K562 (cell line): ENCODE results near the gene SEBOX. TPM values are rescaled to one million over a fixed set of nuclear protein-coding genes. Genes with fewer than 3 reads are reported as not detected.
A peak's percentile ranks its signal among the peaks of the same experiment; 100 is the strongest.

ENCODE experiments used
- BHLHE40 ChIP-seq: IDR thresholded peaks from 2 replicates; pipeline ENCODE4 v1.6.1; 2011; ENCODE audit warnings: low read length, improper control_type of control experiment
- CBX2 ChIP-seq: fragments of 200-600 bp; sonication (generic); IDR thresholded peaks from one replicate; pipeline ENCODE4 v1.6.1; 2012; ENCODE audit warnings: mild to moderate bottlenecking, low read length, inconsistent platforms; ENCODE audit not compliant: insufficient read depth, poor library complexity, severe bottlenecking
- CBX5 ChIP-seq: IDR thresholded peaks from 2 replicates; pipeline ENCODE4 v1.6.1; 2014; ENCODE audit warnings: low read depth, borderline replicate concordance
- EWSR1 ChIP-seq: fragments of 450-650 bp; IDR thresholded peaks from 2 replicates; pipeline ENCODE4 v1.6.1; 2018; ENCODE audit warnings: borderline replicate concordance, mild to moderate bottlenecking, low read depth, moderate library complexity; ENCODE audit not compliant: partially characterized antibody
- ID3 ChIP-seq, 2 experiments: fragments of 250-450 bp in 1 of 2; fragments of 450-650 bp in 1 of 2; sonication (Bioruptor Pico) in 1 of 2; IDR thresholded peaks; 2 replicates each; pipeline versions ENCODE4 v1.6.1 to v1.8.0; 2016 to 2021; ENCODE audit warnings: mild to moderate bottlenecking in 2 of 2, moderate library complexity in 2 of 2, missing compliant biosample characterization in 1 of 2, missing genetic modification characterization in 1 of 2
- MAX ChIP-seq: sonication (generic); formaldehyde crosslinking; IDR thresholded peaks from 2 replicates; pipeline ENCODE4 v1.9.0; 2022; ENCODE audit warnings: mild to moderate bottlenecking, missing genetic modification reagents
- MXI1 ChIP-seq: IDR thresholded peaks from 2 replicates; pipeline ENCODE4 v1.6.1; 2011; ENCODE audit warnings: low read depth, mild to moderate bottlenecking, improper control_type of control experiment, low read length
- PHF20 ChIP-seq: fragments of 450-650 bp; IDR thresholded peaks from 2 replicates; pipeline ENCODE4 v1.6.1; 2018; ENCODE audit not compliant: partially characterized antibody
- PRDM10 ChIP-seq: fragments of 450-650 bp; IDR thresholded peaks from 2 replicates; pipeline ENCODE4 v1.6.1; 2018; ENCODE audit not compliant: partially characterized antibody
- PTRF ChIP-seq: fragments of 450-650 bp; IDR thresholded peaks from 2 replicates; pipeline ENCODE4 v1.6.1; 2016; ENCODE audit warnings: mild to moderate bottlenecking, missing genetic modification characterization, missing compliant biosample characterization
- RAD51 ChIP-seq: fragments of 450-650 bp; IDR thresholded peaks from 2 replicates; pipeline ENCODE4 v1.7.1; 2016; ENCODE audit warnings: low read depth, mild to moderate bottlenecking, borderline replicate concordance
- SREBF1 ChIP-seq: fragments of 150-350 bp; IDR thresholded peaks from 2 replicates; pipeline ENCODE4 v1.6.1; 2014; ENCODE audit warnings: antibody characterized with exemption, low read depth, low read length, borderline replicate concordance
- THAP12 ChIP-seq: fragments of 250-450 bp; sonication (Bioruptor Pico); IDR thresholded peaks from 2 replicates; pipeline ENCODE4 v1.9.0; 2021; ENCODE audit warnings: mild to moderate bottlenecking, inconsistent platforms
- ZC3H11A ChIP-seq: IDR thresholded peaks from 2 replicates; pipeline ENCODE4 v1.6.1; 2012; ENCODE audit warnings: low read depth, low read length, improper control_type of control experiment
- ZC3H8 ChIP-seq: fragments of 450-650 bp; IDR thresholded peaks from 2 replicates; pipeline ENCODE4 v1.6.1; 2017
- polyA plus RNA-seq, 8 experiments: library from polyadenylated mRNA; depleted of rRNA in 4 of 8; stranded (reverse) in 5 of 8; unstranded in 3 of 8; fragments of >200 nt; fragmentation: Nextera tagmentation in 2 of 8; fragmentation: Illumina TruSeq in 1 of 8; extraction: Ambion mirVana in 2 of 8; extraction: Trizol in 1 of 8; gene quantifications; 2 replicates each; pipeline versions ENCODE4 v1.2.1 to v1.2.3, GENCODE V29; 2011 to 2014; ENCODE audit warnings: inconsistent platforms in 1 of 8, missing spikeins in 1 of 8
- total RNA-seq, 7 experiments: library from RNA; depleted of rRNA in 6 of 7; stranded (reverse); fragments of >200 nt in 6 of 7; fragmentation: Illumina TruSeq in 2 of 7; extraction: Trizol in 2 of 7; gene quantifications; 2 replicates each; pipeline versions ENCODE4 v1.2.1 to v1.2.3, GENCODE V29; 2011 to 2021; ENCODE audit warnings: low replicate concordance in 1 of 7

SEBOX gene
- total and polyA plus RNA-seq, 9 of the 15 experiments (the other 6 are each of a cell fraction or from before 2014, with no cell fraction given): not detected

GRCh38 chr17:28317099-28317965 is 47.7 kb downstream of the SEBOX start (continued):
- TF ChIP-seq PRDM10 (peak; percentile 71), MAX (CRISPR knock-in tag) (peak; percentile 36; the same call in 1 of the 2 replicates), THAP12 (CRISPR knock-in tag) (no peak), SREBF1 (no peak), ZC3H8 (no peak), MXI1 (no peak), CBX5 (no peak), ID3 (CRISPR knock-in tag; IDR thresholded peaks at IDR 0.05) (no peak), ID3 (tag; IDR thresholded peaks at IDR 0.05) (no peak), RAD51 (no peak), PHF20 (no peak), CBX2 (no peak), BHLHE40 (peak; percentile 62), EWSR1 (no peak), PTRF (tag) (no peak), ZC3H11A (no peak)
